OCI-LY3 (cell line): ENCODE measurements around the gene DPF3.
A peak's percentile ranks its signal among the peaks of the same experiment; 100 is the strongest.

Experiments used
- H2AFZ ChIP-seq: fragments of 200-600, 300-600 bp; shearing (Covaris generic); 2 replicates; pipeline ENCODE4 v1.6.0; 2014; ENCODE audit warnings: antibody characterized with exemption, low read depth, low read length
- H3K27ac ChIP-seq: fragments of 200-600, 300-600 bp; sonication (generic); 2 replicates; pipeline ENCODE4 v1.5.1; 2014; ENCODE audit warnings: mild to moderate bottlenecking, low read length, moderate library complexity, mixed read lengths
- H3K27me3 ChIP-seq: fragments of 200-600, 300-600 bp; sonication (generic); 2 replicates; pipeline ENCODE4 v1.6.1; 2014; ENCODE audit warnings: low read depth, low read length, mixed read lengths
- H3K36me3 ChIP-seq: fragments of 200-600, 300-600 bp; sonication (generic); replicated peaks from 2 replicates; pipeline ENCODE3; 2014; ENCODE audit warnings: low read depth, low read length, mixed read lengths
- H3K4me1 ChIP-seq: fragments of 300-600, 200-600 bp; sonication (generic); 2 replicates; pipeline ENCODE4 v1.6.1; 2014; ENCODE audit warnings: low read length, mixed read lengths
- H3K4me2 ChIP-seq: fragments of 200-600, 300-600 bp; sonication (generic); 2 replicates; pipeline ENCODE4 v1.6.1; 2014; ENCODE audit warnings: low read length, mixed read lengths
- H3K4me3 ChIP-seq: fragments of 300-600, 200-600 bp; sonication (generic); 2 replicates; pipeline ENCODE4 v1.5.1; 2014; ENCODE audit warnings: antibody characterized with exemption, mild to moderate bottlenecking, low read length, moderate library complexity
- H3K79me2 ChIP-seq: fragments of 300-600, 200-600 bp; shearing (Covaris generic); 2 replicates; pipeline ENCODE4 v1.6.1; 2014; ENCODE audit warnings: mild to moderate bottlenecking, low read length, mixed read lengths
- H3K9ac ChIP-seq: fragments of 300-600, 200-600 bp; shearing (Covaris generic); 2 replicates; pipeline ENCODE4 v1.6.0; 2014; ENCODE audit warnings: mild to moderate bottlenecking, low read length, moderate library complexity
- H3K9me3 ChIP-seq: fragments of 200-600, 300-600 bp; shearing (Covaris generic); 2 replicates; pipeline ENCODE4 v1.6.1; 2014; ENCODE audit warnings: low read length, mixed read lengths; ENCODE audit not compliant: insufficient read depth
- H4K20me1 ChIP-seq: fragments of 200-600, 300-600 bp; sonication (generic); 2 replicates; pipeline ENCODE4 v1.6.1; 2016; ENCODE audit warnings: low read length, mixed read lengths; ENCODE audit not compliant: insufficient read depth
- EZH2phosphoT487 ChIP-seq: fragments of 200-600 bp; shearing (Covaris generic); IDR thresholded peaks from 2 replicates; pipeline ENCODE4 v1.6.1; 2018; ENCODE audit warnings: antibody characterized with exemption, mixed run types, low read depth
- TF ChIP-seq, protein P1 (sequence below): fragments of 200-600, 300-600 bp; sonication (generic); IDR thresholded peaks from 2 replicates; pipeline ENCODE4 v1.5.1; 2014; ENCODE audit warnings: antibody characterized with exemption, low read length, low read depth

DPF3 gene

GRCh38 chr14:72892879-72893635, 844 bp downstream of the DPF3 start:
- Histone ChIP-seq H3K4me1 (peaks cover 30% of the 10 kb centered on the region), H3K9ac (peak overlapping the region; percentile 80), H3K36me3 (no peaks in the 10 kb centered on the region), H3K4me3 (peak overlapping the region; percentile 91), H4K20me1 (no peaks in the 10 kb centered on the region), H2AFZ (no peak overlapping the region), H3K27ac (peak overlapping the region; percentile 73), H3K4me2 (peak overlapping the region; percentile 100), H3K79me2 (peaks cover 51% of the 10 kb centered on the region), H3K9me3 (no peaks in the 10 kb centered on the region), H3K27me3 (no peaks in the 10 kb centered on the region)
- no peak for TF ChIP-seq EZH2phosphoT487
- TF ChIP-seq, protein P1, sequence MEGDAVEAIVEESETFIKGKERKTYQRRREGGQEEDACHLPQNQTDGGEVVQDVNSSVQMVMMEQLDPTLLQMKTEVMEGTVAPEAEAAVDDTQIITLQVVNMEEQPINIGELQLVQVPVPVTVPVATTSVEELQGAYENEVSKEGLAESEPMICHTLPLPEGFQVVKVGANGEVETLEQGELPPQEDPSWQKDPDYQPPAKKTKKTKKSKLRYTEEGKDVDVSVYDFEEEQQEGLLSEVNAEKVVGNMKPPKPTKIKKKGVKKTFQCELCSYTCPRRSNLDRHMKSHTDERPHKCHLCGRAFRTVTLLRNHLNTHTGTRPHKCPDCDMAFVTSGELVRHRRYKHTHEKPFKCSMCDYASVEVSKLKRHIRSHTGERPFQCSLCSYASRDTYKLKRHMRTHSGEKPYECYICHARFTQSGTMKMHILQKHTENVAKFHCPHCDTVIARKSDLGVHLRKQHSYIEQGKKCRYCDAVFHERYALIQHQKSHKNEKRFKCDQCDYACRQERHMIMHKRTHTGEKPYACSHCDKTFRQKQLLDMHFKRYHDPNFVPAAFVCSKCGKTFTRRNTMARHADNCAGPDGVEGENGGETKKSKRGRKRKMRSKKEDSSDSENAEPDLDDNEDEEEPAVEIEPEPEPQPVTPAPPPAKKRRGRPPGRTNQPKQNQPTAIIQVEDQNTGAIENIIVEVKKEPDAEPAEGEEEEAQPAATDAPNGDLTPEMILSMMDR = no peak

- Histone ChIP-seq H2AFZ (no peak overlapping the region), H3K4me1 (peaks cover 31% of the 10 kb centered on the region)
- TF ChIP-seq, protein P1 = no peak
- no peak for TF ChIP-seq EZH2phosphoT487
Observed at GRCh38 chr14:72892103-72892878, 1.6 kb downstream of the DPF3 start.

DNA sequence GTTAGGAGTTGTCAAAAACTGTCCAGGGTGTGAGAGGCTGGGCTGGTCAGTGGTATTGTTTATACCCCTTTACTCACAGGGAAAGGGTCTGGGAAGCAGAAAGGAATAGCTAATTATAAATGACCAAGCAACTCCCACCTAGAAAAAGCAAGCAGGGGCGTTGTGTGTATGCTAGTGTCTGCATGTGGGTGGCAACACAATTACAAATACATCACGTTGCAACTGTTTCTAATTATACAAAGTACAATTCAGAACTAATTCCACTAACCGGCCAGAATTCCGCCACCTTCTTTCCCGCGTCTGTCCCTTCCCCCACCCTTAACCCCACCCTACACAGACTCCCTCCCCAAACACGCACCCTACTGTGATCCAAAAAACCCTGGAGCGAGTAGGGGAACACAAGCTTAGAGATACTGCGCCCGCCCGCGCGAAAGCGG, 2.2 kb downstream of the DPF3 start:
- no peaks in the 10 kb centered on the region for H3K27me3 ChIP-seq
- H3K79me2 ChIP-seq = peaks cover 65% of the 10 kb centered on the region
- H3K27ac ChIP-seq = no peak overlapping the region
- no peaks in the 10 kb centered on the region for H4K20me1 ChIP-seq
- peaks cover 31% of the 10 kb centered on the region for H3K4me1 ChIP-seq
- peak overlapping the region; percentile 91 for H3K4me3 ChIP-seq
- H3K4me2 ChIP-seq = peak overlapping the region; percentile 100
- peak overlapping the region; percentile 80 for H3K9ac ChIP-seq
- H3K9me3 ChIP-seq = no peaks in the 10 kb centered on the region
- TF ChIP-seq, protein P1 = no peak
- no peak for TF ChIP-seq EZH2phosphoT487
- H3K36me3 ChIP-seq = peaks cover 3% of the 10 kb centered on the region
- no peak overlapping the region for H2AFZ ChIP-seq

More at GRCh38 chr14:72892103-72892878, 1.6 kb downstream of the DPF3 start:
- H4K20me1 ChIP-seq = no peaks in the 10 kb centered on the region
- peak overlapping the region; percentile 100 for H3K4me2 ChIP-seq
- H3K27ac ChIP-seq = peak overlapping the region; percentile 73; the same call in 1 of the 2 replicates
- H3K4me3 ChIP-seq = peak overlapping the region; percentile 91
- H3K36me3 ChIP-seq = peaks cover 3% of the 10 kb centered on the region
- H3K9me3 ChIP-seq = no peaks in the 10 kb centered on the region
- no peaks in the 10 kb centered on the region for H3K27me3 ChIP-seq
- H3K79me2 ChIP-seq = peaks cover 59% of the 10 kb centered on the region
- H3K9ac ChIP-seq = peak overlapping the region; percentile 80

DNA sequence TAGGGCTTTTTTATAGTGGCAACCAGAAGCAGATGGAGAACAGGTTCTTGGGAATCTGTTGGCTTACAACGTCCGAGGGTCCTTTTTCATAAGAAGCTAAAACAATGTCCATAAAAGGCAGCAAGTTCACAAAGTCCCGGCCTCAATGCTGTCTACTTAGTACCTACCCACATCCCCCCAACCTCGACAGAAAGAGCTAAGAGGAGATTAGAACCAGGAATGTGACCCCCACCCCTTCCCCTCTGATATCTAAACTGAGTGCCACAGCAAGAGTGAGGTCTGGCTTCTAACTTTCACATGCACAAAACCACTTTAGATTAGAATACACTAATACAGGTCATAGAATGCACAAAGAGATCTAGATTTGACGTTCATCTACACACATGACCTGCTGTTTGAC, 4.5 kb downstream of the DPF3 start:
- no peak overlapping the region for H3K27ac ChIP-seq
- no peak overlapping the region for H2AFZ ChIP-seq
- peaks cover 23% of the 10 kb centered on the region for H3K4me1 ChIP-seq
- H3K27me3 ChIP-seq = no peaks in the 10 kb centered on the region
- peaks cover 3% of the 10 kb centered on the region for H3K36me3 ChIP-seq
- H3K9me3 ChIP-seq = no peaks in the 10 kb centered on the region
- H3K9ac ChIP-seq = no peak overlapping the region
- no peaks in the 10 kb centered on the region for H4K20me1 ChIP-seq
- TF ChIP-seq, protein P1 = no peak
- no peak for TF ChIP-seq EZH2phosphoT487
- peaks cover 86% of the 10 kb centered on the region for H3K79me2 ChIP-seq
- H3K4me2 ChIP-seq = no peak overlapping the region
- no peak overlapping the region for H3K4me3 ChIP-seq
